ENCODE data around the gene TSC2.

GRCh38 chr16:2082983-2083364, 35.2 kb downstream of the TSC2 start:
- TF ChIP-seq CTCF (IDR thresholded peaks at IDR 0.05; ENCODE audit: low read length), result no peak
- TF ChIP-seq EZH2 (IDR thresholded peaks at IDR 0.05; ENCODE audit: borderline replicate concordance, low read length), result no peak
